Loucy (cell line): ENCODE measurements around the gene ATP11A.
"Not testable (repeated sequence)": the region's sequence is repeated elsewhere in the genome, so short reads cannot be mapped to it uniquely, and the experiment has no call there.

Experiments
- H2AFZ ChIP-seq: fragments of 200-600 bp; sonication (generic); 2 replicates; pipeline ENCODE4 v1.6.0; 2016; ENCODE audit warnings: antibody characterized with exemption, mild to moderate bottlenecking, low read length, moderate library complexity
- H3F3A ChIP-seq: fragments of 200-600 bp; 2 replicates; pipeline ENCODE4 v1.6.0; 2016; ENCODE audit warnings: antibody characterized with exemption, low read depth, mild to moderate bottlenecking
- H3K27me3 ChIP-seq: fragments of 200-600 bp; sonication (generic); 2 replicates; pipeline ENCODE4 v1.6.1; 2014; ENCODE audit warnings: low read length, mild to moderate bottlenecking; ENCODE audit not compliant: insufficient read depth, poor library complexity, severe bottlenecking
- H3K36me3 ChIP-seq: fragments of 200-600 bp; sonication (generic); 2 replicates; pipeline ENCODE4 v1.6.1; 2016; ENCODE audit warnings: low read length; ENCODE audit not compliant: insufficient read depth
- H3K4me1 ChIP-seq: fragments of 200-600 bp; sonication (generic); 2 replicates; pipeline ENCODE4 v1.5.1; 2014; ENCODE audit warnings: low read length, mild to moderate bottlenecking; ENCODE audit not compliant: insufficient read depth, poor library complexity, severe bottlenecking
- H3K4me2 ChIP-seq: fragments of 200-600 bp; sonication (generic); 2 replicates; pipeline ENCODE4 v1.6.0; 2014; ENCODE audit warnings: antibody characterized with exemption, low read length, low read depth, mild to moderate bottlenecking; ENCODE audit not compliant: poor library complexity, severe bottlenecking
- H3K4me3 ChIP-seq: fragments of 200-600 bp; sonication (generic); 2 replicates; pipeline ENCODE4 v1.5.1; 2014; ENCODE audit warnings: low read length, mild to moderate bottlenecking, mixed read lengths; ENCODE audit not compliant: poor library complexity, severe bottlenecking
- H3K79me2 ChIP-seq: fragments of 200-600 bp; sonication (generic); 2 replicates; pipeline ENCODE4 v1.6.1; 2014; ENCODE audit warnings: low read length; ENCODE audit not compliant: insufficient read depth
- H3K9ac ChIP-seq: fragments of 200-600 bp; sonication (generic); 2 replicates; pipeline ENCODE4 v1.6.0; 2014; ENCODE audit warnings: mild to moderate bottlenecking, low read depth, low read length, moderate library complexity; ENCODE audit not compliant: poor library complexity, severe bottlenecking
- H3K9me2 ChIP-seq: fragments of 200-600 bp; sonication (generic); replicated peaks from 2 replicates; pipeline ENCODE4 v1.6.1; 2016; ENCODE audit warnings: low read depth, low read length, mixed read lengths
- H3K9me3 ChIP-seq: fragments of 200-600 bp; sonication (generic); 2 replicates; pipeline ENCODE4 v1.6.1; 2014; ENCODE audit warnings: mild to moderate bottlenecking, antibody characterized with exemption, low read length, low read depth; ENCODE audit not compliant: insufficient read depth
- H4K20me1 ChIP-seq: fragments of 200-600 bp; sonication (generic); 2 replicates; pipeline ENCODE4 v1.6.0; 2014; ENCODE audit warnings: antibody characterized with exemption, low read length, mild to moderate bottlenecking; ENCODE audit not compliant: insufficient read depth, poor library complexity, severe bottlenecking
- CTCF ChIP-seq: fragments of 200-600 bp; sonication (generic); conservative IDR thresholded peaks from 2 replicates; pipeline ENCODE4 v1.5.1; 2014; ENCODE audit warnings: mild to moderate bottlenecking, antibody characterized with exemption, low read length
- EZH2phosphoT487 ChIP-seq: fragments of 200-600 bp; IDR thresholded peaks from 2 replicates; pipeline ENCODE4 v1.6.1; 2018; ENCODE audit warnings: antibody characterized with exemption, mild to moderate bottlenecking, moderate library complexity, borderline replicate concordance

The ATP11A gene

DNA sequence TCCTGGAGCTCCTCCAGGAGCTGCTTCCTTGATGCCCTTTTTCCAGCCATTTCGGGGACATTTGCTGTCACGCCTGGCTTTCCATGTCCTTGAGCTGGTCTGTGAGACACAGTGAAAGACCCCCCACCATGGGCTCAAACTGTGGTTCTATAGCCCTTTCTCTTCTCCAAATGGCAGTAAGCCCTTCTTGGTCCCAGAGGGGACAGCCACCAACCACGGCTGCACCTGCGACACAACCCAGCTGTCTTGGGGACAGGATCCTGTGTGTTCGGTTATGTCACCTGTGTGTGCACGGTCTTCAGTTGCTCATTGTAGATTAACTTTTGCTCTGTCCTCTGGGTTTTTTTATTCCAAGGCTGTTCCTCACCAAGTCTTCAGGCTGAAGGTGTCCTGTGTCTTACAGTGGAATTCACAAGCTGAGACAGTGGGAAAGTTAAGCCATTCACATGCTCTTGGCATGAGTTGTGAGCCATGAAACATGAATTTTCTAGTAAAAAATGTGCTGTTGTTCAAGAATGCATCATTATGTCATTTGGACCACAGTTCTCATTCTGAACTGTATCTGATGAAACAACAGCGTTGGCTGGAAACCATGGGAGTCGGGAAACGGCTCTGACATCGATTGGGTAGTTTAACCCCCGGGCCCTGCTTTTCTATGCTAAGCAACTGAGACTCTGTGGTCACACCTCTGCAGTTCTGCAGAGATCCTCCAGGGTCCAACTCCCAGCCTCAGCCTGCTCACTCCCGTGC, 149.7 kb downstream of the ATP11A start:
- H3K79me2 ChIP-seq, result no peaks in the 10 kb centered on the region
- no peaks in the 10 kb centered on the region for H3K9me2 ChIP-seq
- no peaks in the 10 kb centered on the region for H4K20me1 ChIP-seq
- no peaks in the 10 kb centered on the region for H3K9me3 ChIP-seq
- H3F3A ChIP-seq, result no peaks in the 10 kb centered on the region
- no peaks in the 10 kb centered on the region; the same call in 1 of the 2 replicates for H3K36me3 ChIP-seq
- no peak overlapping the region for H3K4me2 ChIP-seq
- H3K4me3 ChIP-seq, result no peak overlapping the region
- TF ChIP-seq EZH2phosphoT487 (no peak), CTCF (no peak)
- no peak overlapping the region for H3K9ac ChIP-seq
- H2AFZ ChIP-seq, result no peak overlapping the region
- H3K4me1 ChIP-seq, result no peaks in the 10 kb centered on the region
- no peaks in the 10 kb centered on the region for H3K27me3 ChIP-seq

- no peaks in the 10 kb centered on the region for H3K4me1 ChIP-seq
- no peaks in the 10 kb centered on the region; the same call in 1 of the 2 replicates for H3K36me3 ChIP-seq
- no peak overlapping the region for H3K9ac ChIP-seq
- no peaks in the 10 kb centered on the region for H4K20me1 ChIP-seq
- no peak overlapping the region for H3K4me3 ChIP-seq
- TF ChIP-seq EZH2phosphoT487 (no peak), CTCF (no peak)
- no peaks in the 10 kb centered on the region for H3K9me3 ChIP-seq
- no peaks in the 10 kb centered on the region for H3K27me3 ChIP-seq
- no peaks in the 10 kb centered on the region for H3F3A ChIP-seq
- no peak overlapping the region for H3K4me2 ChIP-seq
- no peaks in the 10 kb centered on the region for H3K79me2 ChIP-seq
- H2AFZ ChIP-seq, result no peak overlapping the region
- H3K9me2 ChIP-seq, result no peaks in the 10 kb centered on the region
Measured at GRCh38 chr13:112840472-112841302, 150.8 kb downstream of the ATP11A start.

GRCh38 chr13:112841303-112842015, 151.6 kb downstream of the ATP11A start:
- not testable (repeated sequence) for H3K27me3 ChIP-seq, H3K9me3 ChIP-seq, H3K4me1 ChIP-seq, H3K9me2 ChIP-seq, H3K9ac ChIP-seq, H3F3A ChIP-seq, H4K20me1 ChIP-seq, H3K36me3 ChIP-seq, H3K79me2 ChIP-seq, H3K4me3 ChIP-seq, H2AFZ ChIP-seq, H3K4me2 ChIP-seq
